ENCODE data around the gene PARS2.

PARS2 gene

DNA sequence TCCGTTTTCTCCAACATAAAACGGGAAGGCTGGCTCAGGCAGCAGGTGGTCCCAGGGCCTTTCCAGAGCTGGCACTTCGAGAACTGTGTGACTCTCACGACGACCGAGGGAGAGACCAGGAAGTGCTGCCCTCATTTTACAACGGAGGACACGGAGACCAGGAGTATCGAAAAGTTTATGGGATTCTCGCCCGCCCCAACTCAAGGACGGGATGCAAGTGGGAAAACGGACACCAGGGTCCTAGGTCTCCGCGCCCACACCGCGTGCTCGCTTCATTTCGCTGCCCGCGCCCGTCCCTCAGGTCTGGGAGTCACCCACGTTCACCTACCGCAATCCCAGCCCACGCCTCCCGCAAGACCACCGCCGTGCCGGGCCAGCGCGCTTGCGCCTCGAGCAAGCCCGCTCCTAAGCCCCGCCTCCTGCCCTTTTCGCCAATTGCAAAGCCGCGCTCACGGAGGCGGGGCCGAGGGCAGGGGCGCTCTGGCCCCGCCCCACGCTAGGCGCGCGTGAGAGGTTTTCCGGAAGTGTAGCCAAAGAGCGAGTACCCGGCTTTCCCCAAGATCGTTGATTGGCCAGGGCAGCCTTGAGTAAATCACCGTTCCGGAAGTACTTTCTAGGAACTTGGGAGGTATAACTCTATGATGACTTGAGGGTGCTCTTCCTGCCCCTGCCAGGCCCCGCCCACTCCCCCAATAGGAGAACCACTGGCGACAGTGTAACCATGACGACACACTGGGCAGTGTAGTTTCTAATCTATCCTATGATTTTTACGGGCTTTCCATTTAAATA lies at the start of gene PARS2:
TSS of gene PARS2 (minus strand) at position 391 of the 789 bp plus-strand sequence. CDS start 5,362 bp downstream, outside the sequence.
- no peaks in the 10 kb centered on the region for H3K9me3 ChIP-seq (replicated peaks; ENCODE audit: insufficient read depth, low read length)
- H3K4me1 ChIP-seq (ENCODE audit: low read length), result no peaks in the 10 kb centered on the region
- H4K20me1 ChIP-seq (ENCODE audit: insufficient read depth, low read length), result no peaks in the 10 kb centered on the region
- no peaks in the 10 kb centered on the region for H3F3A ChIP-seq (ENCODE audit: insufficient read depth, low read length)
- peak within 1 kb of the TSS; percentile 84 for H3K9ac ChIP-seq (ENCODE audit: low read length)
- H3K27ac ChIP-seq (ENCODE audit: low read length), result no peak within 1 kb of the TSS
- H3K9me2 ChIP-seq (replicated peaks; ENCODE audit: insufficient read depth, low read length), result no peaks in the 10 kb centered on the region
- peak within 1 kb of the TSS; percentile 94 for H2AFZ ChIP-seq (ENCODE audit: low read length)
- peak within 1 kb of the TSS; percentile 90 for H3K4me2 ChIP-seq (ENCODE audit: low read depth, low read length)
- H3K27me3 ChIP-seq (replicated peaks; ENCODE audit: insufficient read depth, low read length), result no peaks in the 10 kb centered on the region
- peaks cover 11% of the 10 kb centered on the region for H3K79me2 ChIP-seq (ENCODE audit: low read length)
- TF ChIP-seq EZH2 (optimal IDR thresholded peaks at IDR 0.05; ENCODE audit: low read depth, low read length) (no peak), EZH2phosphoT487 (IDR thresholded peaks at IDR 0.05; ENCODE audit: low read length) (no peak)
- TF ChIP-seq, protein P1, sequence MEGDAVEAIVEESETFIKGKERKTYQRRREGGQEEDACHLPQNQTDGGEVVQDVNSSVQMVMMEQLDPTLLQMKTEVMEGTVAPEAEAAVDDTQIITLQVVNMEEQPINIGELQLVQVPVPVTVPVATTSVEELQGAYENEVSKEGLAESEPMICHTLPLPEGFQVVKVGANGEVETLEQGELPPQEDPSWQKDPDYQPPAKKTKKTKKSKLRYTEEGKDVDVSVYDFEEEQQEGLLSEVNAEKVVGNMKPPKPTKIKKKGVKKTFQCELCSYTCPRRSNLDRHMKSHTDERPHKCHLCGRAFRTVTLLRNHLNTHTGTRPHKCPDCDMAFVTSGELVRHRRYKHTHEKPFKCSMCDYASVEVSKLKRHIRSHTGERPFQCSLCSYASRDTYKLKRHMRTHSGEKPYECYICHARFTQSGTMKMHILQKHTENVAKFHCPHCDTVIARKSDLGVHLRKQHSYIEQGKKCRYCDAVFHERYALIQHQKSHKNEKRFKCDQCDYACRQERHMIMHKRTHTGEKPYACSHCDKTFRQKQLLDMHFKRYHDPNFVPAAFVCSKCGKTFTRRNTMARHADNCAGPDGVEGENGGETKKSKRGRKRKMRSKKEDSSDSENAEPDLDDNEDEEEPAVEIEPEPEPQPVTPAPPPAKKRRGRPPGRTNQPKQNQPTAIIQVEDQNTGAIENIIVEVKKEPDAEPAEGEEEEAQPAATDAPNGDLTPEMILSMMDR (IDR thresholded peaks at IDR 0.05; ENCODE audit: low read length), result no peak
- H3K36me3 ChIP-seq (replicated peaks; ENCODE audit: insufficient read depth, low read length), result no peaks in the 10 kb centered on the region
- H3K4me3 ChIP-seq (ENCODE audit: low read length), result peak within 1 kb of the TSS; percentile 96
- DNase-seq, result peak; percentile 100

DNA sequence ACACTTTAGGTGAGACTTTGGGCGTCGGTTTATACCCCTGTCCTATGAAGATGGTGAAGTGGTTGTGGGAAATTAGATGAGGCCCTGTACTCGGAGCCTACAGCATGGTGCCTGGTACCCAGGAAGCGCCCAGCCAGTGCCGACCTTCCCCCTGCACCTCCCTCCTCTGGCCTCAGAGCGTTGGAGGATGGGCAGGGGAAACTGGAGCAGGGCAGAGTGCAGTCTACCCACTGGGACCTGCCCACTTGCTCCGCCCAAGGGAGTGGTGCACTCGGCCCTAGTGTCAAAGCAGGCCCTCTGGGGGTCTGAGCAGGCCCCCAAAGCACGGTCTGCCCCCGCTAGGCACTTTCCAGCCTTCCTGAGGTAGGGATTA lies 49.8 kb upstream of the PARS2 start:
- Histone ChIP-seq H3K27me3 (replicated peaks; ENCODE audit: insufficient read depth, low read length) (no peaks in the 10 kb centered on the region), H3K79me2 (ENCODE audit: low read length) (no peaks in the 10 kb centered on the region), H3K9ac (ENCODE audit: low read length) (no peak overlapping the region), H3K36me3 (replicated peaks; ENCODE audit: insufficient read depth, low read length) (no peaks in the 10 kb centered on the region), H3K4me2 (ENCODE audit: low read depth, low read length) (no peak overlapping the region), H3K4me1 (ENCODE audit: low read length) (no peaks in the 10 kb centered on the region), H2AFZ (ENCODE audit: low read length) (no peak overlapping the region), H3K27ac (ENCODE audit: low read length) (no peak overlapping the region), H4K20me1 (ENCODE audit: insufficient read depth, low read length) (no peaks in the 10 kb centered on the region), H3F3A (ENCODE audit: insufficient read depth, low read length) (no peaks in the 10 kb centered on the region), H3K9me2 (replicated peaks; ENCODE audit: insufficient read depth, low read length) (no peaks in the 10 kb centered on the region), H3K4me3 (ENCODE audit: low read length) (no peak overlapping the region), H3K9me3 (replicated peaks; ENCODE audit: insufficient read depth, low read length) (no peaks in the 10 kb centered on the region)
- DNase-seq, result no peak
- TF ChIP-seq EZH2phosphoT487 (IDR thresholded peaks at IDR 0.05; ENCODE audit: low read length) (no peak), EZH2 (optimal IDR thresholded peaks at IDR 0.05; ENCODE audit: low read depth, low read length) (no peak)
- TF ChIP-seq, protein P1 (IDR thresholded peaks at IDR 0.05; ENCODE audit: low read length), result no peak

DNA sequence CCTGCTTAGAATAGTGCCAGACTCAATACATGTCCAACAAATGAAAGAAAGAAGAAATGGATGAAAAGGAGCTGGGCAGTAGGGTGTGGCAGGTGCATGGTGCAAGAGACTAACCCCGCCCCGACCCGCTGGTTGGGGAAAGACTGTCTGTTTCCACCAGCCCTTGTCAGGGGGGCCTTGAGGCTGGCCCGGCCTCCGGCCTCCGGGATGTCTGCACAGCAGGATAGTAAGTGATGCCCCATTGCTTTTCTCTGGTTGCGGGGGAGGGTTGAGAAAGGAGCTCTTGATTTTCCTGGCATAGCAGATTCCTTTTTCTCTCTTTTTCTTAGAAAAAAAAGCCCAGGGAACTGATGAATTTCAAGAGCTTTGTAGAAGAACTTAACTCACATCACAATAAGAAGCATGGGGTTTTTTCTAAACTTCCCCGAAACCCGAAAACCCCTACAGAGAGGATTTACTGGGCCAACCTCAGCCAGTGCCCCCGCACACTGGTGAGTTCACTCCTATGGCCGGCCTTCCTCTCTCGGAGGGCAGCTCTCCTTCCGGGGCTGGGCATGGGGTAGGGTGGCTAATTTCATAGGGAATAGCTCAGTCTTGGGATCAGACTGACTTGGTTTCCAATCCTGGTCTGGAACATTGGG lies 49.3 kb upstream of the PARS2 start:
- Histone ChIP-seq H3K27me3 (replicated peaks; ENCODE audit: insufficient read depth, low read length) (no peaks in the 10 kb centered on the region), H3K4me3 (ENCODE audit: low read length) (no peak overlapping the region), H3K27ac (ENCODE audit: low read length) (no peak overlapping the region), H3K4me1 (ENCODE audit: low read length) (no peaks in the 10 kb centered on the region), H3K9me2 (replicated peaks; ENCODE audit: insufficient read depth, low read length) (no peaks in the 10 kb centered on the region), H2AFZ (ENCODE audit: low read length) (no peak overlapping the region), H3K36me3 (replicated peaks; ENCODE audit: insufficient read depth, low read length) (no peaks in the 10 kb centered on the region), H3K4me2 (ENCODE audit: low read depth, low read length) (no peak overlapping the region), H3K79me2 (ENCODE audit: low read length) (no peaks in the 10 kb centered on the region), H3K9ac (ENCODE audit: low read length) (no peak overlapping the region), H3K9me3 (replicated peaks; ENCODE audit: insufficient read depth, low read length) (no peaks in the 10 kb centered on the region), H3F3A (ENCODE audit: insufficient read depth, low read length) (no peaks in the 10 kb centered on the region), H4K20me1 (ENCODE audit: insufficient read depth, low read length) (no peaks in the 10 kb centered on the region)
- no peak for DNase-seq
- TF ChIP-seq EZH2 (optimal IDR thresholded peaks at IDR 0.05; ENCODE audit: low read depth, low read length) (no peak), EZH2phosphoT487 (IDR thresholded peaks at IDR 0.05; ENCODE audit: low read length) (no peak)
- TF ChIP-seq, protein P1 (IDR thresholded peaks at IDR 0.05; ENCODE audit: low read length), result no peak

Measured in MM.1S (cell line).